Fibroblast of skin of left quadriceps (primary cell): ENCODE results near the gene MAP2K4.
"Not testable (repeated sequence)": the region's sequence is repeated elsewhere in the genome, so short reads cannot be mapped to it uniquely, and the experiment has no call there.

ENCODE experiments used
- DNase-seq, 2 experiments: peaks; one replicate each; pipeline ENCODE4 v3.0.0-alpha.2; 2013; ENCODE audit warnings: low read depth in 2 of 2

MAP2K4 gene

DNA sequence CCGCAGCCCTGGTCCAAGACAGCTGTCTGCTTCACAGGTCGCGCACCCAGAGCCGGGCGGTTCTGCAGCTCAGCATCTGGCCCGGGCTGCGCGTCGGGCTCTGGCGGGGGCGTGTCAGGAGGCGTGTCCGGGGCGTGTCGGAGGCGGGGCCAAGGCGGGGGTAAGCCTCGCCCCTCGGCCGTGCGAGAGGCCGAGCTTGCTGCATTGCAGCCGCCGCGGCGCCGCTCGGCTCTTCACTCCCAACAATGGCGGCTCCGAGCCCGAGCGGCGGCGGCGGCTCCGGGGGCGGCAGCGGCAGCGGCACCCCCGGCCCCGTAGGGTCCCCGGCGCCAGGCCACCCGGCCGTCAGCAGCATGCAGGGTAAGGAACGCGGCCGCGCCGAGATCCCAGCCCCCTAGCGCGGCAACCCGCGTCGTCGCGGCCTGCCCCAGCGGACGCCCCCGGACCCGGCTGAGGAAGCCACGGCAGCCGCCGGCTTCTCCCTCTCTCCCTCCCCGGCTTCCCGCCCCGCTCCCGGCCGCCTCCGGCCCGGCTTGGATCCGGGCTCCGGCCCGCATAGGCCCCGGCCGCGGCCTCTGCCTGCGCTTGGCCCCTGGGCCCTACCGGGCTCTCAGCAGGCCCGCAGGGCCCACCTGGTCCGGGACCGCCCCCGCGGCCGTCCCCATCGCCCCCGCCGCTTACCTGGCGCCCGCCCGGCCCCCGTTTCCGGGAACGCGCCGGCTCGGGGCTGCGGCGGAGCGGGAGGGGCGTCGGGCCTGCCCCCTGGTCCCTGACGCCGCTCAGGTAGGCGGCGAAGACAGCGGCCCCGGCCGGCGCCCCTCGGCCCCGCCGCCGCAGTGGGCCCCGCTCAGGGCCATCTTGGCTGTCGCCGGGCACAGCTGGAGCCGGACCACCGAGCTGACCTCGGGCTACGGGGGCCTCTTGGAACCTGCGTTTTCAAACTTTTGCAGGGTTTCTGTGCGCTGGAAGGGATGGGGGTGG, at the start of gene MAP2K4:
TSS of gene MAP2K4 (plus strand) at position 236 of the 981 bp plus-strand sequence. CDS start at position 246, 10 bp downstream.
- peak; percentile 66 to 73 for DNase-seq

DNA sequence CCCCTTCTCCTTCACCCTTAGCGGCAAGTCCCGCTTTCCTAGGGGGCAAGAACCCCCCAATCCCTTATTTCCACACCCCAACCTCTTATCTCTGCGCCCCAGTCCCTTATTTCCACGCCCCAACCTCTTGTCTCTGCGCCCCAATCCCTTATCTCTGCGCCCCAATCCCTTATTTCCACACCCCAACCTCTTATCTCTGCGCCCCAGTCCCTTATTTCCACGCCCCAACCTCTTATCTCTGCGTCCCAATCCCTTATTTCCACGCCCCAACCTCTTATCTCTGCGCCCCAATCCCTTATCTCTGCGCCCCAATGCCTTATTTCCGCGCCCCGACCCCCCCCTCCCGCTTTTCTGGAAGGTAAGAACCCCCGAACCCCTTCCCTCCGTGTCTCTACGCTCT, 47.9 kb upstream of the MAP2K4 start:
- not testable (repeated sequence) for DNase-seq

DNA sequence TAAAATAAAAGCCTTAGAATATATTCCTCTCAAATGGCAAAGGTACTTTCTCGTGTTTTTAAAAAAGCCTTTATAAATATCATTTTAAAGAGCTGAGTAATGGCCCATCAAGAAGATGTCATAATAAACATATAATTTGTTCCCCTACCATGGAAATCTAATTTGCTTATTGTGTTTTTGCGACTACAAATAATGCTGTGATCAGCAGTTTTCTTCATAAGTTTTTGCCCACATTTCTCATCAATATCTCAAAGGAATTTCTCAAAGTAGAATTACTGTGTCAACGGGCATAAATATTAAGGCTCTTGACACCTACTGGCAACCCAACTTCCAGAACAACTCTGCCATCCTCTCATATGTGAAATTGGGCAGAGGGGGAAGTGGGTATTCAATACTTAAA, 40.9 kb upstream of the MAP2K4 start:
- DNase-seq, result no peak

GRCh38 chr17:11980813-11981212, 39.9 kb upstream of the MAP2K4 start:
- DNase-seq, result no peak

DNA sequence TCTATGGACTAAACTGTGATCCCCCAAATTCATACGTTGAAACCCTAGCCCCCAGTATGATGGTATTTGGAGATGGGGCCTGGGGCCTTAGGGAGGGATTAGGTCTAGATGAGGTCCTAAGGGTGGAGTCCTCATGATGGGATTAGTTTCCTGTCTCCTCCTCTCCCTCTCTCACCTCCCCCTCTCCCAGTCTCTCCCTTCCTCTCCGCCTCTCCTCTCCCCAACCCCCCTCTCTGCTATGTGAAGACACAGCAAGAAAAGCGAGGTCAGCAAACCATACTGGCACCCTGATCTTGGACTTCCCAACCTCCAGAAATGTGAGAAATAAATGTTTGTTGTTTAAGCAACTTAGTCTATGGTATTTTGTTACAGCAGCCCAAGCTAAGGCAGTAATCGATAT, 38.8 kb upstream of the MAP2K4 start:
- no peak for DNase-seq

DNA sequence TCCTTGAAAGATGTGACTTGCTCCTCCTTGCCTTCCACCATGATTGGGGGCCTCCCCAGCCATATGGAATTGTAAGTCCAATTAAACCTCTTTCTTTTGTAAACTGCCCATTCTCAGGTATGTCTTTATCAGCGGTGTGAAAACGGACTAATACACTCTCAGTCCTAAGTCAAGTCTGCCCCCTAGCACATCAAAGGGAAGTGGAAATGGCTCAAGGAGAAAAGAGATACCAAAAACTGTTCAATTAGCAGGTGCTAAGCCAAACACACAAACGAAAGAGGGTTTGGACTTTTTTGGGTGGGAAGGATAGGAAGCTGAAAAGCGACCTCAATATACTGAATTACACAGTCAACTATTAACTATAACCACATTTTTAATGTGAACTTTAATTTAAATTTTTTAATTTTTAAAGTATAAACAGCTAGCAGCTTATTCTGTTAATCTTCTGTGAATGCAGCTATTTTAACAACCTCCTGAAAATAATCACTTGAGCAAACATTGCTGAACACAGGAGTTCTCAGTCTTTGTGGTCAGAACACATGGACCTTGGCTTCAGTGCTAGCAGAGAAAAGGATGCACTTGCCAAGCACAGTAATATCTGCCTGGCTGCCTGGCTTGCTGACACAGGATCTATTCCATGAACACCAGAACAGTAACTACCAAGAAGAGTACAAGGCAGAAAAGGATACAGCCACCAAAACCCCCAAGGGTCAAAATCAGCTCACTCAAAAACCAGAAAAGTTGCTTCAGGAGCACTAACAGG, 34.3 kb upstream of the MAP2K4 start:
- DNase-seq, result no peak

- DNase-seq, result peak; percentile 12 to 20
These were observed 33.7 kb upstream of the MAP2K4 start for GRCh38 chr17:11986942-11987329.

DNA sequence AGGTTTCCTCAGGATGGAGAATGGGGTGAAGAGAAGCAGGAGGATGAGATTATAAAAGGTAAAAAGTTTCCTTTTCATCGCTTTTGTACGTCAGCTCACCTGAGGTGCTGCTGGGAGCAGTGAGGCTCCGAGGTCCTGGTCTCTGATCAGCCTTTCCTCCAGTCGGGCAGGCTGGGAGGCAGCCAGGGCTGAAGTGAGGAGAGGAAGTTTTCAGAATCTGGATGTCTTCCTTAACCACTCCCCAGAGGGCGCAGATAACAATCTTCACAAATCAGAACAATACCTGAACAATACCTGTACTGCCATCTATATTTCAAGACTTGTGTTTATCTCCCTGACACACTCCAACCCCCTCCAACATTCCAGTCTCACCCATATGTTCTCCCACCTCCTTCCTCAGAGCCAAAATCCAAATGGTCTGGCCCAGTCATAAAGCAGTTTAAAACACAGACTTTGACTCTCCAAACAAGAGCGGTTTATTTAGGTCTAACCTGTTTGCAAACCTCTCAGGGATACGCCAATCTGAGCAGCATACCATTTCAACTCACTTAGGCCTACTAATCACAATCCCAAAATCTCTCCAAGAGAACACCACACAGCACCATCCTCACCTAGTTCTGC, 30.2 kb upstream of the MAP2K4 start:
- no peak for DNase-seq

DNA sequence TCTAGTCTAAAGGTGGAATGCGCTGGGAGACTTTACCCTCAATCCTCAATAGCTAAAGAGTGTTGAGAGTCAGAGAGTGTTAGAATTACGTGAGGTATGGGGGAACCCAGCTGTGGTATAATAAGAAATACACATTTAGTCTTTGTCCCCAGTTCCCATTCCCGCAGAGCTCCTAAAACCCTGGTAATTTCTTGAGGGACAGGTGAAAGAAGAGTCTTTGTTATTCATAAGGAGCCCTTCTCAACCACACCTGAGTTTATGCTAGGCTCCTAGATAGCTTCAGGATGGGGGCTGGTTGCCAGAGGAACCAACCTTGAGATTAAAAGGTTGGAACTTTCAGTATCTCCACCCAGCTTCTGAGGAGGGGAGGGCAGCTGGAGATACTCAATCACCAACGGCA, 29.2 kb upstream of the MAP2K4 start:
- no peak for DNase-seq

DNA sequence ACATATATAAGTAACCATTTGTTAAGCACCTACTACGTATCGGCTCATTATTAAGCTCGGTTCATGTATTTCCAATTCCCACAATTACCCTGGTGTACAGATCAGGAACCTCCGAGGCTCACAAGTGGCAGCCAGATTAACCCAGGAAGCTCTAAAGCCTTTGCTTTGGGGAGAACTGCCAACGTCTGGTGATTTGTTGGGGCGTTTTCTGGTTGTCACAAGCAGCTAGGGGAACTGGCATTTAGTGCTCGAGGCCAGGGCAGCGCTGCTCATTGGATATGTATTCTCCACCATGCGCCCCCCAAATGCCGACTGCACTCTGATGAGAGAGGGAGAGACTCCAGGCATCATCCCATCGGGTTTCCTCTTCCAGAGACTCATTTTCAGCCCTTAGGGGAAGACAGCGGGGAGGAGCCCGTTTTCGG, 23.9 kb upstream of the MAP2K4 start:
- DNase-seq, result peak in 1 of 2 experiments; percentile 7

DNA sequence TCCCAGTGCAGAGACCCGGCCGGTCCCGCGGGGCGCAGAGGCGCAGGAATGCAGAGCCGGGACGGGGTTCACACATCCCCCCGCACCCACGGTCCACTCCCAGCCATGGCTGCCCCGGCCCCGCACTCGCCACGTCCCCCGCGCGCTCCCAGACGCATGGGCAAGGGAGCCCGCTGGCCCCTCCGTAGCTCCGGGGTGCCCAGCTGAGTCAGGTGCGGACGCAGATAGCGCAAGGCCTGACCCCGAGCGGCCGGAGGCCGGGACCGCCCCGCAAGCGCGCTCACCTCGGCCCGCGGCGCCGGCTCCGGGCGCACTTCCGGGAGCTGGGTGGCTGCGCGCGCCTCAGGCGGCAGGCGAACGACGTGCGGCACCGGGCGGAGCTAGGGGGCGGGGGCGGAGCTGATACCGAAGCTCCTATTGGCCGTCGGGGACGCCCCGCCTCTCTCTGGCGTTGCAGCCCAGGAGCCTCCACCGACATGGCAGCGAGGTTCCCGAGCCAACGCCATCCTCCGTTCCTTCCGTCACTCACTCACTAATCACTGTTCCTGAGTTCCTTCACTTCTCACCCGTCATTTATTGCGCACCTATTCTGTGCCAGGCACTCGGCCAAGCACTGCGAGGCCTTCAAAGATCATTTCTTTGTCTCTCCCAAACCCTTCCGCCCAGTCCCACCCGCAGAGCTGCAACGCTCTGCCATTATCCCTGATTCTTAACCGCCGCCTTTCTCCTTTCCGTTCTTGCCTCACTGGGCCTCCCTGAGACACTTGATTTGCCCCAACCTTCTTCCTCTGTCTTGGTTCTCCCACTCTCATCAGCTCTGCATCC, 23.3 kb upstream of the MAP2K4 start, which contains the start of gene ZNF18:
TSS of gene ZNF18 (minus strand) at position 329 of the 825 bp plus-strand sequence. CDS start 4,646 bp downstream, outside the sequence.
- DNase-seq, result peak; percentile 79 to 80

DNA sequence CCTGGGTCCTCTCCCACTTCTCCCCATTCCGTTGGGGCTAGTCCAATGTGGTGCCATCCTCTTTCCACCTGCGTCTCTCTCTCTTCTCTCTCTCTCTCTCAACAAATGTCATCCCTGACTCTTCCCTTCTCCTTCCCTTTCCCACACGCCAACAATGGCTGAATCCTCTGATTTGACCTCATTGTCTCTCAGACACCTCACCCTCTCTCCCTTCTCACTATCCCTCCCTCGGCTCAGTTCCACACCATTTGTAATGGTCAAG, 22.8 kb upstream of the MAP2K4 start:
- no peak for DNase-seq

DNA sequence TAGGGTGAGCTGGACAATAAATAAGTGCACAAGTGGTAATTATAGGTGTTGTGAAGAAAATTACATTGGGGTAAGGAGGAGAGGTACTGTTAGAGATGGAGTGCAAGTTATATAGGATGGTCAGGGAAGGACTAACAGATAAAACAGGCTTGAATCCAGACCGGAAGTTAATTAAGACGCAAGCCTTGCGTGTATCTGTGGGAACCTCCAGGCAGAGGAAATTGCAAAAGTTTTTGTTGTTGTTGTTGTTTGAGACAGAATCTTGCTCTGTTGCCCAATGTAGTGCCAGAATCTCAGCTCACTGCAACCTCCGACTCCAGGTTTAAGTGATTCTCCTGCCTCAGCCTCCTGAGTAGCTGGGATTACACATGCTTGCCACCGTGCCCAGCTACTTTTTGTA, 21.0 kb upstream of the MAP2K4 start:
- DNase-seq, result no peak

- DNase-seq, result no peak
These were observed 13.2 kb upstream of the MAP2K4 start for GRCh38 chr17:12007466-12007865.

DNA sequence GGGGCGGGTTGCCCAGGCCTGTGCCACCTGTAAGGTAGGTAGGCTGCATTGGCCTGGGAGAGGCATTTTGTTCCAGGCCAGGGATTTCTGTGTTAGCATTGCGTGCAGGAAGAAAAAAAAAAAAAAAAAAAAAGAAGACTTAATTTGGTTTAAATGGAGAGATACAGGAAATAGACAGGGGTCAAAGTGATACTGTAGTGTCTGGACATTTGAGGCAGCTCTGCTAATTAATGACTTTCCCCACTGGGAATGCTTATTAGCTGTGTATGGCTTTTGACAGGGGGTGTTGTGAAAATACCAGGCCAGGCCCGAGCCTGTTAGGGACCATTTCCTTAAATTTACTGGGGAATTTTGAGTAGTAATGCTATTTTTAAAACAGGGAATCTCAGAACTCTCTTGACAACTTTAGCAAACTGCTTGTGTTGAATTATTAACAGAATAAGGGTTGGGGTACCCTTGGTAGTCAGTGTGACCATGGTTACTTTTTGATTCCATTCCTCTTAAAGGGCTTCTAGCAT, 1.0 kb downstream of the MAP2K4 start:
- no peak for DNase-seq

- DNase-seq, result no peak
These were observed 1.6 kb downstream of the MAP2K4 start for GRCh38 chr17:12022310-12022709.

DNA sequence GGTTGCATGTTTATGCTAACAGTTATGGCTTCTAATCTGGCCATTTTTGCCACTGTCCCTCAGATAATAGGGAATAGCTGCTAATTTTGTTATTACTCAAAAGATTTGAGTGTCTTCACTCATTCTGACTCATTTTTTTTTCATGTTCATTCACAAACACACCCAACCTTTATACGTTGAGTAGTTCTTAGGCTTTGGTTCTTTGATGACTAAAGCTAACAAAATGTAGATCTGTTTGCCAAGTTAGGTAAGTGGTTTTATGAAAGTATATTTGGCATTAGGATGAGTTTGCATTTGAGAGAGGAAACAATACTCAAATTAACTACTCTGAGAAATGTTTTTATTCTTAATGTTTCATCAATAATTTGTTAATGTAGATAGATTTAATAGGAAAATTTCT, 3.6 kb downstream of the MAP2K4 start:
- peak in 1 of 2 experiments; percentile 17 for DNase-seq

- DNase-seq, result no peak
These were observed 7.0 kb downstream of the MAP2K4 start for GRCh38 chr17:12027658-12028057.

- DNase-seq, result no peak
These were observed 7.9 kb downstream of the MAP2K4 start for GRCh38 chr17:12028611-12029010.

DNA sequence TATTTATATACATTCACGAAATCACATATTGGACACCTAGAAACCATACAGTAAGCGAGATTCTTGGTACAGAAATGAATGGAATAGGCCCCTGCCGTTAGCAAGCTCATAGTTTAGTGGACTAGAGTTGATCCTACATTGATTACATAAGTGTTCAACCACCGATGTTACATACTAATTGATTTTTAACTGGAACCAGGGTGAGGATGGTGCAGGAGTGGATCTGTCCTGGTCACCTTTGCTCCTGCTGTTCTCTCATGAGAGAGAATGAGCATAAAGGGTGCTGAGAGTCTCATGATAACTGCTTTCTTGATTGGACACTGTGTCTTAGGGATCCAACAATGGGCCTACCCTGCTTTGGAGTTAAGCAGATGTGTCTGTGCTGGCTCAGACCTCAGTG, 13.9 kb downstream of the MAP2K4 start:
- no peak for DNase-seq

GRCh38 chr17:12035673-12036072, 15.0 kb downstream of the MAP2K4 start:
- no peak for DNase-seq
